ENCODE measurements around the gene TNPO1.
"Not testable (repeated sequence)": the region's sequence is repeated elsewhere in the genome, so short reads cannot be mapped to it uniquely, and the experiment has no call there.

Gene TNPO1

DNA sequence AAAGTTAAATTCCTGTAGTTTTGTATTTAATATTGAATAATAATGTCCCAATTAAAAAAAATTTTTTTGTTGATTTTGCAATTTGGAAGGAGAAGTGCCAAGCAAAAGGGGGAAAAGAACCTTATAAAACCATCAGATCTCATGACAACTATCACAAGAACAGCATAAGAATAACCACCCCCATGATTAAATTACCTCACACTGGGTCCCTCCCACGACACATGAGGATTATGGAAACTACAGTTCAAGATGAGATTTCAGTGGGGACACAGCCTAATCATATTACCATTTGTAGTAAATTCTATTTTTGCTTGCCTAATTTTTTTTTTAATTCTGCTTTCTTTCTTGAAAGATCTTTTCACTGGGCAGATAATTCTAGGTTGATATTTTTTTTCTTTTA, 106.0 kb downstream of the TNPO1 start:
- no peak overlapping the region for H3K9ac ChIP-seq (ENCODE audit: low read length in 2 of 2)
- no peak overlapping the region for H3K4me3 ChIP-seq (ENCODE audit: low read length in 2 of 2)
- no peak overlapping the region for H3K27ac ChIP-seq (ENCODE audit: low read length)
- no peaks in the 10 kb centered on the region for H3K4me1 ChIP-seq (ENCODE audit: control insufficient read depth, insufficient read depth, low read length)
- H3K36me3 ChIP-seq (ENCODE audit: control insufficient read depth in 2 of 2, insufficient read depth in 2 of 2, low read length in 2 of 2), result no peaks in the 10 kb centered on the region
- H3K27me3 ChIP-seq (ENCODE audit: control insufficient read depth in 1 of 2, insufficient read depth in 2 of 2, low read length in 2 of 2), result no peaks in the 10 kb centered on the region
- H3K9me3 ChIP-seq (ENCODE audit: control insufficient read depth in 2 of 2, low read length in 2 of 2), result no peaks in the 10 kb centered on the region

DNA sequence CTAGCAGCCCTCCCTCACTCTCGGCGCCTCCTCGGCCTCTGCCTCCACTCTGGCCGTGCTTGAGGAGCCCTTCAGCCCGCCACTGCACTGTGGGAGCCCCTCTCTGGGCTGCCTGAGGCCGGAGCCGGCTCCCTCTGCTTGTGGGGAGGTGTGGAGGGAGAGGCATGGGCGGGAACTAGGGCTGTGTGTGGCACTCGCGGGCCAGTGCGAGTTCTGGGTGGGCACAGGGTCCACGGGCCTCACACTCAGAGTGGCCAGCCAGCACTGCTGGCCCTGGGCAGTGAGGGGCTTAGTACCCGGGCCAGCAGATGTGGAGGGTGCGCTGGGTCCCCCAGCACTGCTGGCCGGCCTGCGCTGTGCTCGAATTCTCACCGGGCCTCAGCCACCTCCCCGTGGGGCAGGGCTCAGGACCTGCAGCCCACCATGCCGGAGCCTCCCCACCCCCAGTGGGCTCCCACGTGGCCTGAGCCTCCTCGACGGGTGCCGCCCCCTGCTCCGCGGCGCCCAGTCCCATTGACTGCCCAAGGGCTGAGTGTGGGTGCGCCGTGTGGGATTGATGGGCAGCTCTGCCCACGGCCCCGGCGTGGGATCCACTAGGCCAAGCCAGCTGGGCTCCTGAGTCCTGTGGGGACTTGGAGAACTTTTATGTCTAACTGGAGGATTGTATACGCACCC, 109.0 kb downstream of the TNPO1 start:
- Histone ChIP-seq H3K27ac (ENCODE audit: low read length) (no peak overlapping the region), H3K9me3 (ENCODE audit: control insufficient read depth in 2 of 2, low read length in 2 of 2) (no peaks in the 10 kb centered on the region), H3K36me3 (ENCODE audit: control insufficient read depth in 2 of 2, insufficient read depth in 2 of 2, low read length in 2 of 2) (no peaks in the 10 kb centered on the region), H3K27me3 (ENCODE audit: control insufficient read depth in 1 of 2, insufficient read depth in 2 of 2, low read length in 2 of 2) (no peaks in the 10 kb centered on the region), H3K4me1 (ENCODE audit: control insufficient read depth, insufficient read depth, low read length) (no peaks in the 10 kb centered on the region), H3K4me3 (ENCODE audit: low read length in 2 of 2) (no peak overlapping the region), H3K9ac (ENCODE audit: low read length in 2 of 2) (no peak overlapping the region)

DNA sequence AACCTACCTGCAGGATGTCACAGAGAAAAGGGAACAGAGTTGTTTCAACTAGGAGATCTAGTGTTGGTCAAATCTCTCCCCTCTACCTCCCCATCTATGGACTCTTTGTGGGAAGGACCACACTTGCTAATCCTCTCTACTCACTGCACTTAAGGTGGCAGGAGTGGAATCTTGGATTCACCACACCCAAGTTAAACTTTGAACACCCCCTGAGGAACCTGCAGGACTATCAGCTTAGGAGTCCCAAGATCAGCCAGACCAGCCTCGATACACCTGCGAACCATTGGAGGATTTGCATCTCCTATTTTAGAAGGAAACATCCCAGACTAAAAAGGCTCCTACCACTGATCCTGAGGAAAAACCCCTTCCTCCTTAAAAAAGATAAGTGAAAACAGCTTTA, 116.2 kb downstream of the TNPO1 start:
- not testable (repeated sequence) for H3K27me3 ChIP-seq (ENCODE audit: control insufficient read depth in 1 of 2, insufficient read depth in 2 of 2, low read length in 2 of 2); H3K36me3 ChIP-seq (ENCODE audit: control insufficient read depth in 2 of 2, insufficient read depth in 2 of 2, low read length in 2 of 2); H3K4me3 ChIP-seq (ENCODE audit: low read length in 2 of 2); H3K27ac ChIP-seq (ENCODE audit: low read length); H3K4me1 ChIP-seq (ENCODE audit: control insufficient read depth, insufficient read depth, low read length); H3K9me3 ChIP-seq (ENCODE audit: control insufficient read depth in 2 of 2, low read length in 2 of 2); H3K9ac ChIP-seq (ENCODE audit: low read length in 2 of 2)

DNA sequence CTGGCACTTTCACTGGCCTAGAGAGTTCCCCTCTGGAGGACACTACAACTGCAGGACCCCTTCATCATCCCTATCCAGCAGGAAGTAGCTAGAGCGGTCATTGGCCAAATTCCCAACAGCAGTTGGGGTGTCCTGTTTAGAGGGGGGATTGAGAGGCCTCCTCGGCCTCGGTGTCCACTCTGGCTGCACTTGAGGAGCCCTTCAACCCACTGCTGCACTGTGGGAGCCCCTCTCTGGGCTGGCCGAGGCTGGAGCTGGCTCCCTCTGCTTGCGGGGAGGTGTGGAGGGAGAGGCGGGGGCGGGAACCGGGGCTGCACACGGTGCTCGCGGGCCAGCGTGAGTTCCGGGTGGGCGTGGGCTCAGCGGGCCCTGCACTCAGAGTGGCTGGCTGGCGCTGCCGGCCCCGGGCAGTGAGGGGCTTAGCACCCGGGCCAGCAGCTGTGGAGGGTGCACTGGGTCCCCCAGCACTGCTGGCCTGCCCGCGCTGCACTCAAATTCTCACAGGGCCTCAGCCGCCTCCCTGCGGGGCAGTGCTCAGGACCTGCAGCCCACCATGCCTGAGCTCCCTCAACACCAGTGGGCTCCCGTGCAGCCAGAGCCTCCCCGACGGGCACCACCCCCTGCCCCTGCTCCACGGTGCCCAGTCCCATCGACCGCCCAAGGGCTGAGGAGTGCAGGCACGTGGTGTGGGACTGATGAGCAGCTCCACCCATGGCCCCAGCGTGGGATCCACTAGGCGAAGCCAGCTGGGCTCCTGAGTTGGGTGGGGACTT, 118.7 kb downstream of the TNPO1 start:
- not testable (repeated sequence) for H3K36me3 ChIP-seq (ENCODE audit: control insufficient read depth in 2 of 2, insufficient read depth in 2 of 2, low read length in 2 of 2); H3K27ac ChIP-seq (ENCODE audit: low read length)

DNA sequence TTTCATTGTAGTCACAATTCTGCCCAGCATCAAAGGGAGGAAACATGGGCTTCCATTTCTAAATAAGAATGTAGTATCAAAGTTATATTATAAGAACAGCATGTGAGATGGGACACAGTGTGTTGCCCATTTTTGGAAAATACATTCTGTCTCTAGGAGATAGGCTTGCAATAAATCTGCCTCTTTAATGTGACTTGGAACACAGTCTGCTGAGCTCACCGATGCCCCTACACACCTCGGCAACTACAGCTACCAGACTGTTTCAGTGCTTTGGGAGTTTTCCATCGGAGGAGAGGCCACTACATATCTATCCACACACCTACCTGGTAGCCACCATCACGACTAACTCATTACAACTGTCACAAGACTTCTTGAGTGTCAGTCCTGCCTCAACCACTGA, 120.4 kb downstream of the TNPO1 start:
- H3K36me3 ChIP-seq (ENCODE audit: control insufficient read depth in 2 of 2, insufficient read depth in 2 of 2, low read length in 2 of 2), result no peaks in the 10 kb centered on the region
- H3K27me3 ChIP-seq (ENCODE audit: control insufficient read depth in 1 of 2, insufficient read depth in 2 of 2, low read length in 2 of 2), result no peaks in the 10 kb centered on the region
- no peak overlapping the region for H3K27ac ChIP-seq (ENCODE audit: low read length)
- no peaks in the 10 kb centered on the region for H3K9me3 ChIP-seq (ENCODE audit: control insufficient read depth in 2 of 2, low read length in 2 of 2)
- H3K4me3 ChIP-seq (ENCODE audit: low read length in 2 of 2), result no peak overlapping the region
- no peak overlapping the region for H3K9ac ChIP-seq (ENCODE audit: low read length in 2 of 2)
- no peaks in the 10 kb centered on the region for H3K4me1 ChIP-seq (ENCODE audit: control insufficient read depth, insufficient read depth, low read length)

More for the DNA sequence above, 118.7 kb downstream of the TNPO1 start:
- not testable (repeated sequence) for H3K27me3 ChIP-seq (ENCODE audit: control insufficient read depth in 1 of 2, insufficient read depth in 2 of 2, low read length in 2 of 2); H3K4me3 ChIP-seq (ENCODE audit: low read length in 2 of 2); H3K9ac ChIP-seq (ENCODE audit: low read length in 2 of 2); H3K4me1 ChIP-seq (ENCODE audit: control insufficient read depth, insufficient read depth, low read length); H3K9me3 ChIP-seq (ENCODE audit: control insufficient read depth in 2 of 2, low read length in 2 of 2)

DNA sequence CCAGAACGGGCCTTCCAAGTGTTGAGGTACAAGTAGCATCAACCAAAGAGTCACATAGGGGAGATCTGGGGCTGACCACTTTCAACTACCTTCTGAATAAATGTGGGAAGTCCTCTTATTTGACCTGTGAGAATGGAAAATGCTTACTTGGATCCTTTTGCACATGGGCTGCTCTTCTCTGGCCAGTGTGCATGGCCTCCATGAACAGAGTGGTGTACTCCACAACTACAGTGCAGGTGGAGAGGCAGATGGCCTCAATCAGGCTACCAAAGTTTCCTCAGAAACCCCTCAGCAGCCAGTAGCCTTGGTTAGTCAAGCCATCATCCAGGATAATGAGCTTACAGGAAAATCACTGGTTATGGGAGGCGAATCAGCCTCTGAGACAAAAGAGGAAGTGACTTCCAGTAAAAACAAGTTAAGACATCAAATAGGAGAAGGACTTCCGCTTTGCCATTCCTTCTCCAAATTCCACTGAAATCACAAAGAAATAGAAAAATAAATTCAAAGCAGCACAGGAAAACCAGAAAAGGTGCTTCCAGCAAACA, 121.1 kb downstream of the TNPO1 start:
- Histone ChIP-seq H3K27ac (ENCODE audit: low read length) (no peak overlapping the region), H3K9me3 (ENCODE audit: control insufficient read depth in 2 of 2, low read length in 2 of 2) (no peaks in the 10 kb centered on the region), H3K36me3 (ENCODE audit: control insufficient read depth in 2 of 2, insufficient read depth in 2 of 2, low read length in 2 of 2) (no peaks in the 10 kb centered on the region), H3K4me1 (ENCODE audit: control insufficient read depth, insufficient read depth, low read length) (no peaks in the 10 kb centered on the region), H3K4me3 (ENCODE audit: low read length in 2 of 2) (no peak overlapping the region), H3K9ac (ENCODE audit: low read length in 2 of 2) (no peak overlapping the region), H3K27me3 (ENCODE audit: control insufficient read depth in 1 of 2, insufficient read depth in 2 of 2, low read length in 2 of 2) (no peaks in the 10 kb centered on the region)

DNA sequence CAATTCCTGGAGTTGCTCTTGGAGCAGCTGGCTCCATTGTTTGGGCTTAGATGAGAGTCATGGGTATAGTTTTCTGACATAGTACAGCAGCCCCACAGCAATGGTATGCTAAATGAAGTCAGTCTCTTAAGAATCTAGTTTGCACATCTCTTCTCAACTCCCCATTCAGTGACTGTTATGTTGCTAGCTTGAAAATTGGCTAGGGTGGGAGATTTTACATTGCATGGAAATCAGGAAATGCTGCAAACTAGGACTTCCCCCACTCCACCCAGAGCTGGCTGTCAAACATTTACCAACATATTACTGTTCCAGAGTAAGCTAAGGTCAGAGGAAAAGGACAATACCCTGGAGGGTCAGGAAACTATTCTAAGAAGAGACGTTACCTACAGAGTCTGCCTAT, 121.7 kb downstream of the TNPO1 start:
- Histone ChIP-seq H3K9ac (ENCODE audit: low read length in 2 of 2) (no peak overlapping the region), H3K4me1 (ENCODE audit: control insufficient read depth, insufficient read depth, low read length) (no peaks in the 10 kb centered on the region), H3K36me3 (ENCODE audit: control insufficient read depth in 2 of 2, insufficient read depth in 2 of 2, low read length in 2 of 2) (no peaks in the 10 kb centered on the region), H3K4me3 (ENCODE audit: low read length in 2 of 2) (no peak overlapping the region), H3K9me3 (ENCODE audit: control insufficient read depth in 2 of 2, low read length in 2 of 2) (no peaks in the 10 kb centered on the region), H3K27me3 (ENCODE audit: control insufficient read depth in 1 of 2, insufficient read depth in 2 of 2, low read length in 2 of 2) (no peaks in the 10 kb centered on the region), H3K27ac (ENCODE audit: low read length) (no peak overlapping the region)

DNA sequence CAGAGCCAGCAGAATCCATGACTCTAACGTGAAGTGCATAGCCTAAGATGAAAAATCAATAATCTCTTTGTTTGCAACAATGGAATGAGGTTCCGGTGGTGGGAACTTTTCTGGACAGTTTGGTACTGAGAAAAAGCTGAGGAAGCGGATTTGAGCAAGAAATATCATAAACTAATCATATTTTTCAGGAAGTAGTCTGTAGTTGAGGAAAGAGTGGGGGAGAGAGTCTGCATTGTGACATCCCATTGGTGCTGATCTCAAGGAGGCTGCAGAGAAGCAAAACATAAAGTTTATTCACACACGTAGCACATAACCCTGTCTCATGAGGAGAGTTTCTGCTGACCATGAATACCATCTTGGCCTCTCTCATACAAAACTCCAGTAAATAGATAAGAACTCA, 123.6 kb downstream of the TNPO1 start:
- no peaks in the 10 kb centered on the region for H3K4me1 ChIP-seq (ENCODE audit: control insufficient read depth, insufficient read depth, low read length)
- no peaks in the 10 kb centered on the region for H3K36me3 ChIP-seq (ENCODE audit: control insufficient read depth in 2 of 2, insufficient read depth in 2 of 2, low read length in 2 of 2)
- no peaks in the 10 kb centered on the region for H3K9me3 ChIP-seq (ENCODE audit: control insufficient read depth in 2 of 2, low read length in 2 of 2)
- no peak overlapping the region for H3K4me3 ChIP-seq (ENCODE audit: low read length in 2 of 2)
- H3K27ac ChIP-seq (ENCODE audit: low read length), result no peak overlapping the region
- no peak overlapping the region for H3K9ac ChIP-seq (ENCODE audit: low read length in 2 of 2)
- H3K27me3 ChIP-seq (ENCODE audit: control insufficient read depth in 1 of 2, insufficient read depth in 2 of 2, low read length in 2 of 2), result no peaks in the 10 kb centered on the region

DNA sequence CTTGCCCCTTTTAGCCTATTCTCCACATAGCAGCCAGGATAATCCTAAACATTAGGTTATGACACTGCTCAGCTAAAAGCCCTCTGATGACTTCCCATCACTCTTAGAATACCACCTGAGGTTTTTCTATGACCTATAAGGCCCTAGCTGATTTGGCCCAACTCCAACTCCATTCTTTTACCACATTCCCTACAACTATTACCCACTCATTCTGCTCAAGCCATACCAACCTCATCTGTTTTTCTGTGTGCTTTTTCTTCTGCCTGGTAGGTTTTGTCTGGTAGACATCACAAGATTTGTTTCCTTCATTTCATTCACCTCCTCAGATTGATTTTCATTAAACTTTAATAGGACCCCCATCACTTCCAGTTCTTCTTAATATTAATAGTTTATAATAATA, 126.8 kb downstream of the TNPO1 start:
- no peaks in the 10 kb centered on the region for H3K9me3 ChIP-seq (ENCODE audit: control insufficient read depth in 2 of 2, low read length in 2 of 2)
- no peaks in the 10 kb centered on the region for H3K4me1 ChIP-seq (ENCODE audit: control insufficient read depth, insufficient read depth, low read length)
- no peak overlapping the region for H3K4me3 ChIP-seq (ENCODE audit: low read length in 2 of 2)
- H3K27me3 ChIP-seq (ENCODE audit: control insufficient read depth in 1 of 2, insufficient read depth in 2 of 2, low read length in 2 of 2), result no peaks in the 10 kb centered on the region
- H3K36me3 ChIP-seq (ENCODE audit: control insufficient read depth in 2 of 2, insufficient read depth in 2 of 2, low read length in 2 of 2), result no peaks in the 10 kb centered on the region
- H3K27ac ChIP-seq (ENCODE audit: low read length), result no peak overlapping the region
- H3K9ac ChIP-seq (ENCODE audit: low read length in 2 of 2), result no peak overlapping the region

DNA sequence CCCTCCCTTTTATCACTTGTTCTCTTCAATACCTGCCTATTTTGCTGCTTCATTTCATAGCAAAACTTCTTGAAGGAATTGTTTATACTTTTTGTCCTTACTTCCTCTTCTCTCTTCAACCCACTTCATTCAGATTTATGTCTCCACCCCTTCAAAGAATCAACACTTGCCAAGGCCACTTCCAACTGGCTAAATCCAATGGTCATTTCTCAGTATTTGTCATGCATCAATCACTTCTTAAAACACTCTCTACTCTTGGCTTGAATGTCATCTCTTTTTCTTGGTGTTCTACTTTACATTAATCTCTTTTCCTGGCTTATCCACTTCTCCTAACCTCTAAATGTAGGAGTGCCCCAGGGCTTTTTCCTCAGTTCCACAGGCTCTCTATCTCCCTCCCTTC, 131.0 kb downstream of the TNPO1 start:
- H3K4me3 ChIP-seq (ENCODE audit: low read length in 2 of 2), result no peak overlapping the region
- H3K27ac ChIP-seq (ENCODE audit: low read length), result no peak overlapping the region
- H3K27me3 ChIP-seq (ENCODE audit: control insufficient read depth in 1 of 2, insufficient read depth in 2 of 2, low read length in 2 of 2), result no peaks in the 10 kb centered on the region
- no peaks in the 10 kb centered on the region for H3K36me3 ChIP-seq (ENCODE audit: control insufficient read depth in 2 of 2, insufficient read depth in 2 of 2, low read length in 2 of 2)
- no peaks in the 10 kb centered on the region for H3K4me1 ChIP-seq (ENCODE audit: control insufficient read depth, insufficient read depth, low read length)
- H3K9ac ChIP-seq (ENCODE audit: low read length in 2 of 2), result no peak overlapping the region
- H3K9me3 ChIP-seq (ENCODE audit: control insufficient read depth in 2 of 2, low read length in 2 of 2), result no peaks in the 10 kb centered on the region

DNA sequence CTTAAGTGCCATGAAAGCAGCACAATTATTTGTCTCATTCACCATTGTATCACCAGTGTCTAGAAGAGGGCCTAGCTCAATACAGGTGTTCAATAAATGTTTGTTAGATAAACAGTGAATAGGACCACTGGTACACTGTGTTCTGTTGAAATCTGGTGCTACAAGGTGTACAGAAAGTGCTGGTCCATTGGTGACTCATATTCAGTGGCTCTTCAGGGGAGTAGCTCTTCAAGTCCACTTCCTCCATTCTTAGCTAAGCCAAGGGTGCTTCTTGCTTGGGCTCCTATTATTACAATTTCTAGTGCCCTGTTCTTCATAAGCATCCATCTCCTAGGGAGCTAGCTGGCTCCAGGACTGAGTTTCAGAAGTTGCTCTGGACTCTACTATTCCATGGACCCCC, 133.0 kb downstream of the TNPO1 start:
- Histone ChIP-seq H3K36me3 (ENCODE audit: control insufficient read depth in 2 of 2, insufficient read depth in 2 of 2, low read length in 2 of 2) (no peaks in the 10 kb centered on the region), H3K4me3 (ENCODE audit: low read length in 2 of 2) (no peak overlapping the region), H3K27me3 (ENCODE audit: control insufficient read depth in 1 of 2, insufficient read depth in 2 of 2, low read length in 2 of 2) (no peaks in the 10 kb centered on the region), H3K9me3 (ENCODE audit: control insufficient read depth in 2 of 2, low read length in 2 of 2) (no peaks in the 10 kb centered on the region), H3K4me1 (ENCODE audit: control insufficient read depth, insufficient read depth, low read length) (no peaks in the 10 kb centered on the region), H3K9ac (ENCODE audit: low read length in 2 of 2) (no peak overlapping the region), H3K27ac (ENCODE audit: low read length) (no peak overlapping the region)
